NB4 (cell line): ENCODE data around the gene THSD7A.

ENCODE experiments used
- CTCF ChIP-seq: IDR thresholded peaks from one replicate; pipeline ENCODE4 v1.5.1; 2012; ENCODE audit warnings: low read depth, low read length
- MAX ChIP-seq: IDR thresholded peaks from 2 replicates; pipeline ENCODE4 v1.6.1; 2011; ENCODE audit warnings: low read depth, low read length
- MYC ChIP-seq: IDR thresholded peaks from 2 replicates; pipeline ENCODE4 v1.6.1; 2011; ENCODE audit warnings: low read depth, low read length
- POLR2A ChIP-seq: IDR thresholded peaks from 2 replicates; pipeline ENCODE4 v1.6.1; 2011; ENCODE audit warnings: mild to moderate bottlenecking; ENCODE audit not compliant: insufficient read length; ENCODE audit errors: extremely low read depth

GRCh38 chr7:11746591-11746990 is 85.4 kb downstream of the THSD7A start:
- TF ChIP-seq CTCF (no peak), POLR2A (no peak), MAX (no peak), MYC (no peak)
